H9 (cell line): ENCODE results near the gene ZBTB47. TPM values are rescaled to one million over a fixed set of nuclear protein-coding genes. Genes with fewer than 3 reads are reported as not detected.

ENCODE experiments used
- DNase-seq: peaks from one replicate; pipeline ENCODE4 v3.0.0-alpha.2; 2017
- H2AFZ ChIP-seq: one replicate; pipeline ENCODE4 v1.6.1; 2013; ENCODE audit warnings: mild to moderate bottlenecking, low read length, control low read depth, moderate library complexity
- H2AK5ac ChIP-seq: 2 replicates; pipeline ENCODE4 v1.6.1; 2013; ENCODE audit warnings: low read length, control low read depth, mixed read lengths; ENCODE audit not compliant: insufficient read length
- H2BK120ac ChIP-seq: one replicate; pipeline ENCODE4 v1.6.1; 2013; ENCODE audit warnings: low read depth, mild to moderate bottlenecking, low read length, control low read depth, inconsistent platforms; ENCODE audit not compliant: poor library complexity, severe bottlenecking
- H2BK12ac ChIP-seq: 2 replicates; pipeline ENCODE4 v1.6.1; 2013; ENCODE audit warnings: low read length, control low read depth, mixed read lengths, low read depth; ENCODE audit not compliant: insufficient read length
- H2BK15ac ChIP-seq: 2 replicates; pipeline ENCODE4 v1.6.1; 2013; ENCODE audit warnings: low read depth, low read length, control low read depth
- H2BK20ac ChIP-seq: one replicate; pipeline ENCODE4 v1.6.1; 2013; ENCODE audit warnings: low read depth, mild to moderate bottlenecking, low read length, control low read depth, inconsistent platforms; ENCODE audit not compliant: poor library complexity, severe bottlenecking
- H2BK5ac ChIP-seq: 2 replicates; pipeline ENCODE4 v1.6.1; 2013; ENCODE audit warnings: low read length, control low read depth, mixed read lengths; ENCODE audit not compliant: insufficient read length
- H3K14ac ChIP-seq: 2 replicates; pipeline ENCODE4 v1.6.1; 2013; ENCODE audit warnings: low read length, control low read depth; ENCODE audit not compliant: insufficient read depth
- H3K18ac ChIP-seq: 2 replicates; pipeline ENCODE4 v1.6.1; 2013; ENCODE audit warnings: low read depth, mild to moderate bottlenecking, mixed read lengths, low read length, control low read depth; ENCODE audit not compliant: insufficient read length
- H3K23ac ChIP-seq: 2 replicates; pipeline ENCODE4 v1.6.1; 2013; ENCODE audit warnings: low read length, control low read depth, mixed read lengths, low read depth; ENCODE audit not compliant: insufficient read length
- H3K23me2 ChIP-seq: 2 replicates; pipeline ENCODE4 v1.6.1; 2013; ENCODE audit warnings: low read depth, mild to moderate bottlenecking, mixed read lengths, low read length, control low read depth; ENCODE audit not compliant: insufficient read length, poor library complexity, severe bottlenecking
- H3K27ac ChIP-seq: 2 replicates; pipeline ENCODE4 v1.5.1; 2013; ENCODE audit warnings: low read length, control low read depth, mixed read lengths, low read depth; ENCODE audit not compliant: insufficient read length
- H3K27me3 ChIP-seq: 2 replicates; pipeline ENCODE4 v1.6.1; 2013; ENCODE audit warnings: low read length, control low read depth, inconsistent platforms; ENCODE audit not compliant: insufficient read depth
- H3K4ac ChIP-seq: 2 replicates; pipeline ENCODE4 v1.6.1; 2013; ENCODE audit warnings: low read depth, mild to moderate bottlenecking, control low read depth, inconsistent platforms, low read length, moderate library complexity
- H3K4me1 ChIP-seq: 2 replicates; pipeline ENCODE4 v1.6.1; 2013; ENCODE audit warnings: low read length, control low read depth, inconsistent platforms; ENCODE audit not compliant: insufficient read depth
- H3K4me2 ChIP-seq: 2 replicates; pipeline ENCODE4 v1.6.1; 2013; ENCODE audit warnings: low read length, control low read depth, mixed read lengths; ENCODE audit not compliant: insufficient read length, insufficient read depth
- H3K56ac ChIP-seq: 2 replicates; pipeline ENCODE4 v1.6.1; 2013; ENCODE audit warnings: low read depth, mild to moderate bottlenecking, mixed read lengths, low read length, control low read depth; ENCODE audit not compliant: insufficient read length
- H3K79me1 ChIP-seq: 2 replicates; pipeline ENCODE4 v1.6.1; 2013; ENCODE audit warnings: low read depth, mild to moderate bottlenecking, moderate library complexity, low read length, control low read depth, inconsistent platforms; ENCODE audit not compliant: insufficient read depth, poor library complexity, severe bottlenecking
- H3K79me2 ChIP-seq: 2 replicates; pipeline ENCODE4 v1.6.1; 2013; ENCODE audit warnings: low read length, control low read depth, inconsistent platforms; ENCODE audit not compliant: insufficient read depth
- H3K9ac ChIP-seq: 2 replicates; pipeline ENCODE4 v1.6.1; 2013; ENCODE audit warnings: low read length, control low read depth, mixed read lengths; ENCODE audit not compliant: insufficient read length; ENCODE audit errors: extremely low read depth
- H3K9me3 ChIP-seq: one replicate; pipeline ENCODE4 v1.6.1; 2013; ENCODE audit warnings: low read depth, low read length, inconsistent platforms; ENCODE audit not compliant: control insufficient read depth
- H3T11ph ChIP-seq: one replicate; pipeline ENCODE4 v1.6.1; 2013; ENCODE audit warnings: mild to moderate bottlenecking, low read length, control low read depth, inconsistent platforms
- H4K20me1 ChIP-seq: one replicate; pipeline ENCODE4 v1.6.1; 2013; ENCODE audit not compliant: control insufficient read depth, insufficient read length, insufficient read depth
- H4K5ac ChIP-seq: 2 replicates; pipeline ENCODE4 v1.6.1; 2013; ENCODE audit warnings: low read depth, mild to moderate bottlenecking, mixed read lengths, low read length, control low read depth; ENCODE audit not compliant: insufficient read length
- H4K8ac ChIP-seq: replicated peaks from 2 replicates; pipeline ENCODE4 v1.6.1; 2013; ENCODE audit warnings: low read length, control low read depth, mixed read lengths, low read depth; ENCODE audit not compliant: insufficient read length
- H4K91ac ChIP-seq: 2 replicates; pipeline ENCODE4 v1.6.1; 2013; ENCODE audit warnings: low read depth, mild to moderate bottlenecking, moderate library complexity, mixed read lengths, low read length, control low read depth; ENCODE audit not compliant: insufficient read length
- H3K27ac Mint-ChIP-seq, 3 experiments: 2 replicates in 2 of 3; 3 replicates in 1 of 3; pipeline ENCODE4 v1.8.0; 2020 to 2021; ENCODE audit warnings: mixed read lengths in 3 of 3, mild to moderate bottlenecking in 1 of 3, moderate library complexity in 1 of 3
- H3K27me3 Mint-ChIP-seq: 2 replicates; pipeline ENCODE4 v1.8.0; 2021; ENCODE audit warnings: low read depth, mild to moderate bottlenecking, moderate library complexity, mixed read lengths
- H3K36me3 Mint-ChIP-seq, 3 experiments: 2 replicates in 2 of 3; 3 replicates in 1 of 3; pipeline ENCODE4 v1.8.0; 2020 to 2021; ENCODE audit warnings: low read depth in 3 of 3, mixed read lengths in 3 of 3; ENCODE audit not compliant: insufficient read depth in 1 of 3
- H3K4me1 Mint-ChIP-seq, 2 experiments: 2 replicates each; pipeline ENCODE4 v1.8.0; 2020; ENCODE audit warnings: mixed read lengths in 2 of 2
- H3K4me3 Mint-ChIP-seq, 2 experiments: 2 replicates in 1 of 2; 3 replicates in 1 of 2; pipeline ENCODE4 v1.8.0; 2020 to 2021; ENCODE audit warnings: mild to moderate bottlenecking in 2 of 2, mixed read lengths in 2 of 2, moderate library complexity in 1 of 2
- H3K9me3 Mint-ChIP-seq, 2 experiments: 2 replicates in 1 of 2; 3 replicates in 1 of 2; pipeline ENCODE4 v1.8.0; 2020; ENCODE audit warnings: mild to moderate bottlenecking in 2 of 2, mixed read lengths in 2 of 2, moderate library complexity in 1 of 2
- WGBS: extraction: QIAGEN DNeasy Blood & Tissue Kit; methylation state at CpG from one replicate; pipeline ENCODE4 v1.1.7; 2013; ENCODE audit warnings: missing lambda C conversion rate, low lambda C conversion rate, mixed read lengths; ENCODE audit not compliant: insufficient read length; ENCODE audit errors: extremely low coverage; 5-methylcytosine and 5-hydroxymethylcytosine counted together
- total RNA-seq: library from RNA; stranded (reverse); gene quantifications from 2 replicates; pipeline ENCODE4 v1.2.1, GENCODE V29; 2021
- TF ChIP-seq, protein P1 (sequence below): fragments of 200-600 bp; sonication (generic); conservative IDR thresholded peaks from 3 replicates; pipeline ENCODE4 v1.8.0; 2021; ENCODE audit warnings: antibody characterized with exemption, mild to moderate bottlenecking

Gene ZBTB47
- total RNA-seq, 1 experiment from 2014 or later, result 3.6 TPM

DNA sequence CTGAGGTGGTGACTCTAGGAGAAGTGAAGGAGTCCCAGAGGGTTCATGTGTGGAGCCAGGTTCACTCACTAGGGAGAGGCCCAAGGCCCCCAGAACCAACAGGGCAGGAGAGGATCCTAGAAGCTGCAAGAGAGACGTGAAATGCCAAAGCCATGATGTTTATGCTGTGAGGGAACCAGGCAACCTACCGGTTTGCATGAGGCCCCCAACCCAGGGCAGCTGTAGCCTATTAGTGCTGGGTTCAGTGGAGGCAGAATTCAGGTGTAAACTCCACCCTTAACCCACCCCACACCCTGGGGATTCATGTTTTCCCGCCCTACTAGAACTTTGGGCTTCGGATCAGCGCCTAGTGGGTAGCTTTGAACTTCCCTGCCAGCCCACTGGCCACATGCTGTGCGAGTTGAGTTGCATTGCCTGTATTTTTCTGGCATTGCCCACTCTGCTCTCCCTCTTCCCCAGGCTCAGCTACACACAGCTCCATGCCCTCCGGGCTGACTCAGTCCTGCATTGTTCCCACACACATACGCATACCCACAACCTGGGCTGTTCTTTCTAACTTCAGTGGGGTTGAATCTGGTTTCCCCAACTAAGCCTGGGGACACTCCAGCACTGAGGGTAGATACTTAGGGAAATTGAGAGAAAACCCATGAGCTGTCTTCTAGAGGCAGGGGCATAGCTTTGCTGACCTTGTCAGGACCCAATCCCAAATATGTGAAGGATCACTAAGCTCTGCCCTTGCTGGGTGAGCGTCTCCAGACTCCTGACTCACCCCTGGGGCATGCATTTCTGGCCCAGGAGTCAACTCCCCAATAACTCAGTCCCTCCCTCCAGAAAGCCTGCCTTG lies 2.0 kb upstream of the ZBTB47 start:
- H3K9me3 Mint-ChIP-seq, result no peaks in the 10 kb centered on the region

More for the DNA sequence above, 2.0 kb upstream of the ZBTB47 start:
- Histone ChIP-seq H4K91ac (no peak overlapping the region), H3K56ac (no peak overlapping the region), H4K20me1 (no peaks in the 10 kb centered on the region), H3T11ph (no peak overlapping the region), H2AFZ (no peak overlapping the region), H3K23me2 (no peaks in the 10 kb centered on the region), H2BK5ac (no peak overlapping the region), H3K27me3 (no peaks in the 10 kb centered on the region), H2AK5ac (no peak overlapping the region), H4K8ac (no peak overlapping the region), H3K9ac (no peak overlapping the region), H3K79me1 (no peaks in the 10 kb centered on the region), H4K5ac (no peak overlapping the region), H3K14ac (no peak overlapping the region), H2BK15ac (no peak overlapping the region), H3K18ac (no peak overlapping the region), H3K4me2 (peak overlapping the region; percentile 5), H3K9me3 (no peaks in the 10 kb centered on the region), H2BK12ac (no peak overlapping the region), H3K79me2 (no peaks in the 10 kb centered on the region), H2BK20ac (no peak overlapping the region), H3K4me1 (peaks cover 9% of the 10 kb centered on the region; the same call in 1 of the 2 replicates), H3K23ac (no peak overlapping the region), H3K4ac (no peak overlapping the region), H3K27ac (no peak overlapping the region), H2BK120ac (no peak overlapping the region)
- Mint-ChIP-seq H3K36me3 (peaks cover 9 to 30% (median 27%) of the 10 kb centered on the region in 3 experiments), H3K4me3 (no peak overlapping the region), H3K27ac (peak overlapping the region; percentile 37 to 92 (median 87); a peak in 6 of 7 replicates), H3K27me3 (no peaks in the 10 kb centered on the region), H3K4me1 (peaks cover 45 to 60% of the 10 kb centered on the region in 2 experiments)
- DNase-seq, result peak; percentile 40
- WGBS, result no CpG with 5 or more reads among the region's 9 CpGs
- TF ChIP-seq, protein P1, sequence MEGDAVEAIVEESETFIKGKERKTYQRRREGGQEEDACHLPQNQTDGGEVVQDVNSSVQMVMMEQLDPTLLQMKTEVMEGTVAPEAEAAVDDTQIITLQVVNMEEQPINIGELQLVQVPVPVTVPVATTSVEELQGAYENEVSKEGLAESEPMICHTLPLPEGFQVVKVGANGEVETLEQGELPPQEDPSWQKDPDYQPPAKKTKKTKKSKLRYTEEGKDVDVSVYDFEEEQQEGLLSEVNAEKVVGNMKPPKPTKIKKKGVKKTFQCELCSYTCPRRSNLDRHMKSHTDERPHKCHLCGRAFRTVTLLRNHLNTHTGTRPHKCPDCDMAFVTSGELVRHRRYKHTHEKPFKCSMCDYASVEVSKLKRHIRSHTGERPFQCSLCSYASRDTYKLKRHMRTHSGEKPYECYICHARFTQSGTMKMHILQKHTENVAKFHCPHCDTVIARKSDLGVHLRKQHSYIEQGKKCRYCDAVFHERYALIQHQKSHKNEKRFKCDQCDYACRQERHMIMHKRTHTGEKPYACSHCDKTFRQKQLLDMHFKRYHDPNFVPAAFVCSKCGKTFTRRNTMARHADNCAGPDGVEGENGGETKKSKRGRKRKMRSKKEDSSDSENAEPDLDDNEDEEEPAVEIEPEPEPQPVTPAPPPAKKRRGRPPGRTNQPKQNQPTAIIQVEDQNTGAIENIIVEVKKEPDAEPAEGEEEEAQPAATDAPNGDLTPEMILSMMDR, result no peak
